HL-60 (cell line): ENCODE data around the gene FBLIM1.

Experiments
- DNase-seq, 2 experiments: peaks; one replicate each; pipeline ENCODE4 v3.0.0-alpha.2; 2010 to 2020; ENCODE audit warnings: low read depth in 1 of 2, low spot score in 1 of 2
- H3K27ac ChIP-seq: fragments of 250-450 bp; sonication (Bioruptor Pico); replicated peaks from 2 replicates; pipeline ENCODE4 v1.5.1; 2020; ENCODE audit warnings: mild to moderate bottlenecking, moderate library complexity
- H3K27me3 ChIP-seq: fragments of 250-450 bp; sonication (Bioruptor Pico); 2 replicates; pipeline ENCODE4 v1.5.1; 2021; ENCODE audit warnings: mild to moderate bottlenecking, moderate library complexity; ENCODE audit not compliant: insufficient read depth, poor library complexity, severe bottlenecking
- H3K4me3 ChIP-seq: replicated peaks from 2 replicates; pipeline ENCODE4 v1.5.1; 2011; ENCODE audit warnings: mild to moderate bottlenecking, control low read depth, low read length; ENCODE audit not compliant: insufficient read depth
- CTCF ChIP-seq: IDR thresholded peaks from one replicate; pipeline ENCODE4 v1.5.1; 2011; ENCODE audit warnings: low read length, control low read depth, inconsistent platforms; ENCODE audit not compliant: insufficient read depth
- GABPA ChIP-seq: IDR thresholded peaks from 2 replicates; pipeline ENCODE4 v1.6.1; 2012; ENCODE audit warnings: low read depth
- POLR2AphosphoS5 ChIP-seq: IDR thresholded peaks from 2 replicates; pipeline ENCODE4 v1.6.1; 2012; ENCODE audit warnings: low read depth
- REST ChIP-seq: IDR thresholded peaks from 2 replicates; pipeline ENCODE4 v1.6.1; 2012; ENCODE audit warnings: low read depth; ENCODE audit not compliant: insufficient replicate concordance
- SPI1 ChIP-seq: IDR thresholded peaks from 2 replicates; pipeline ENCODE4 v1.6.1; 2012; ENCODE audit warnings: low read depth, mild to moderate bottlenecking, borderline replicate concordance

Gene FBLIM1

GRCh38 chr1:15719381-15720120 lies 39.0 kb upstream of the FBLIM1 start:
- Histone ChIP-seq H3K4me3 (no peak overlapping the region), H3K27ac (no peak overlapping the region), H3K27me3 (no peaks in the 10 kb centered on the region)
- DNase-seq: peak in 1 of 2 experiments; percentile 37
- no peak for TF ChIP-seq SPI1
- TF ChIP-seq POLR2AphosphoS5: no peak
- TF ChIP-seq CTCF: peak; percentile 1
- no peak for TF ChIP-seq REST
- TF ChIP-seq GABPA: no peak

GRCh38 chr1:15720861-15721260 lies 37.7 kb upstream of the FBLIM1 start:
- TF ChIP-seq SPI1 (no peak), POLR2AphosphoS5 (no peak), REST (no peak), GABPA (no peak), CTCF (no peak)
- DNase-seq: no peak
- no peak overlapping the region for H3K27ac ChIP-seq

GRCh38 chr1:15722411-15722810 lies 36.2 kb upstream of the FBLIM1 start:
- TF ChIP-seq REST: no peak
- TF ChIP-seq POLR2AphosphoS5: no peak
- no peak for TF ChIP-seq CTCF
- TF ChIP-seq GABPA: no peak
- no peak for TF ChIP-seq SPI1
- H3K27me3 ChIP-seq: no peaks in the 10 kb centered on the region
- no peak for DNase-seq
- H3K27ac ChIP-seq: no peak overlapping the region
- no peak overlapping the region for H3K4me3 ChIP-seq

More at GRCh38 chr1:15720861-15721260, 37.7 kb upstream of the FBLIM1 start:
- H3K4me3 ChIP-seq: no peak overlapping the region
- no peaks in the 10 kb centered on the region for H3K27me3 ChIP-seq
